Hematopoietic multipotent progenitor cell treated with erythropoietin and hydrocortisone succinate and interleukin-3 and kit ligand, for 6 days (in vitro differentiated cells): ENCODE data around the gene SPAG9.
"Not testable (repeated sequence)": the region's sequence is repeated elsewhere in the genome, so short reads cannot be mapped to it uniquely, and the experiment has no call there.

Source experiments
- DNase-seq: peaks from one replicate; pipeline ENCODE4 v3.0.0-alpha.2; 2015

The SPAG9 gene

DNA sequence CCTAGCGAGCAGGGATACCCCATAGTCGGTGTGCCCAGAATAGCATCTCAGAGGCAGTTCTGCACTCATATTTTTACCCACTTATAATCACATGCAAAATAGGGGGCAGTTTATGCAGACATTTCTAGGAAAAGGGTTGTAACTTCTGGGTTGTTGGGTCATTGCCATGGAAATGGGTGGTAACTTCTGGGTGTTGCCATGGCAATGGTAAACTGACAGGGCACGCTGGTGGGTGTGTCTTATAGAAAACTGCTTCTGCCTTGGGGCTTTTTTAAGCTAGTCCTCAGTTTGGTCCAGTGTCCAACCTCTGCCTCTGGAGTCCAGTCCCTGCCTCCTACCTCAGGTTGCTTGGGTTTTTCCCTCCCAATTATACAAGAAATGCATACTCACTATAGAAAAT, 7.4 kb upstream of the SPAG9 start:
- DNase-seq = peak; percentile 90

DNA sequence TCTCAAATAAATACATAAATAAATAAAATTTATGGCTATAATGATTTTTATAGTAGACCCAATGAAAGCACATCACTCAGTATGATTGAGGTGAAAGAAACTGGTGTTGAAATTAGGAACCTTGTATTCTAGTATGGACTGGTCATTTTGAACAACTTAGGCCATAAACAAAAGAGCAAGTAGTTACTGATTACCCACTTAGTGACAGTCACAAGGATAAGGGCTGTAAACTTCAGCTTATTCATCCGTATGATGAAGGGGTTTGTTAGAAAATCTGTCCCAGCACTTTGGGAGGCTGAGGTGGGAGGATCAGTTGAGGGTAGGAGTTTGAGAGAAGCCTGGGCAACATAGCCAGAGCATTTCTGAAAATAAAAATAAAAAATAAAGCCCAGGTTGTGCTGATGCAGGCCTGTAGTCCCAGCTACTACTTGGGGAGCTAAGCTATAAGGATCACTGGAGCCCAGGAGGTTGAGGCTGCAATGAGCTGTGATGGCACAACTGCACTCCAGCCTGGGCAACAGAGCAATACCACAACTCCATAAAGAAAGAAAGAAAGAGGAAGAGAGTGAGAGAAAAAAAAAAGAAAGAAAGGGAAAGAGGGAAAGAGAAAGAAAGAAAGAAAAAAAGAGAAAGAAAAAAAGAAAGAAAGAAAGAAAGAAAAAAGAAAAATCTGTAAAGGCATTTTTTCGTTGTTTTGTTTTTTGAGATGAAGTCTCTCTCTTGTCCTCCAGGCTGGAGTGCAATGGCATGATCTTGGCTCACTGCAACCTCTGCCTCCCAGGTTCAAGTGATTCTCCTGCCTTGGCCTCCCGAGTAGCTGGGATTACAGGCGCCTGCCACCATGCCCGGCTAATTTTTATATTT, 4.2 kb upstream of the SPAG9 start:
- no peak for DNase-seq

DNA sequence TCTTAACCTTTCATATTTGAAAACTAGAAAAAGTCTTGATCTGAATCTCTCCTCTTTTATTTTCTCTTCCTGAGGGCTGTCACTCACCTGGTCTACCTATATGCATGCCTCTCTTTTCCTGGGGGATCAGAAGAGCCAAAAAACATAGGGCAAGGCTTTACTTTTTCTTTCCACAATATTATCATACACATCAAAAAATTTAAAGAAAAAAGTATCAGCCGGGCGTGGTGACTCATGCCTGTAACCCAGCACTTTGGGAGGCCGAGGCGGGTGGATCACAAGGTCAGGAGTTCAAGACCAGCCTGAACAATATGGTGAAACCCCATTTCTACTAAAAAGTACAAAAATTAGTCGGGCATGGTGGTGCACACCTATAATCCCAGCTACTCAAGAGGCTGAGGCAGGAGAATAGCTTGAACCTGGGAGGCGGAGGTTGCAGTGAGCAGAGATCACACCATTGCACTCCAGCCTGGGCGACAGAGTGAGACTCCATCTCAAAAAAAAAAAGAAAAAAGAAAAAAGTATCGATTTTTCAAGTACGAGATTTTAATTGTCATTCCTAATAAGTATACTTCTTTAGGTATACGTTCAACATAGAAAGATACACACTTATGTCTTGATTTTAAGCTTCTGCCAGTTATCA, 1.9 kb upstream of the SPAG9 start:
- not testable (repeated sequence) for DNase-seq

DNA sequence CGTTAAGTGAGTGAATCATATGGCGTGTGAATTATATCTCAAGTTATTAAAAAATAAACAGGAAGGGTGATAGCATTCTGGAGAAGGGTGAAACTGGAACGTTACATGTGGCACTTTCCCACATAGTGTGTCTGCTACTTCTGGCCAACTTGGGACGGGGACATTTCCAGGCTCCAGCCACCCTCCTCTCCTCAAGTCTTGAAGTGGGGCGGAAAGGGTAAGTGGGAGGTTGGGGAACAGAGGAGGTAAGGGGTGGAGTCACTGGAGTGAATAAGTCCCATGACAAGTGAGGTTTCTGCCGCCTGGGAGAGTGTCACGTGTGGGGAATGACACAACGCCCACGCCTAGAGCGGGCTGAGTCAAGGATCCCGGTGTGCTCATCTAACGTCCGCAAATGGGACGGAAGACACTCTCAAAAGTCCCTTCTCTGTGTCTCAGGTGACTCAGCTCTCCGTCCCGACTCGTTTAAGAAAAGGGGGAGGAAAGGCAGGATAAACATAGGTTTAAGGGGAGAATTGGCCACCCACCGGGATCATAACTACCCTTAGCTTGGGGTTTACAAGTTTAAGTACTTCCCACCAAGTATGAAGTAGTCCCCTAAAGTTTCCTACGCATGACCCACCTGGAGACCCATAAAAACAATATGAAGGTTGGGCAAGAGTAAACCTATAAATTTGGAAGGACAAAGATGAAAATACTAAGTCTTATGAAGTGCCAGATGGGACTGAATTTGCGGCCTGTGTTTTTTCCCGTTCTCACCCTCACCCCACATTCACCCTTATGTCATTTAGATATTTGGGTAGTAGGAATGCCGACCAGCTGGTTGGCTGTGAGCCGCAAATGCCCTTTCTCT, 1.2 kb upstream of the SPAG9 start:
- peak; percentile 97 for DNase-seq

DNA sequence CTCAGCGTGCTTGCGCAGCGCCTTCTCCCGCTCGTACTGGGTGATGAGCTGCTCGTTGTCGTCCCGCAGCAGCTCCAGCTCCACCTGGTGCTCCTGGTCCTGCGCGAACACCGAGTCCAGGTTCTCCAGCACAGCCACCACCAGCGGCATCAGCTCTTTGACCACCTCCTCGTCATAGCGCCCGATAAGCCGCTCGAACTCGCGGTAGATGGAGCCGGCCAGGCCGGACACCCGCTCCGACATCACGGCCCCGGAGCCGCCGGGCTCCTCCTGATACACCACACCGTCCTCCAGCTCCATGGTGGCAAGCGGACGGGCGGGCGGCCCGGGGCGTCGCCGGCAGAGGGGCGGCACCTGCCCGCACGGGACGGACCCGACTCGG, 320 bp downstream of the SPAG9 start:
- DNase-seq = no peak

DNA sequence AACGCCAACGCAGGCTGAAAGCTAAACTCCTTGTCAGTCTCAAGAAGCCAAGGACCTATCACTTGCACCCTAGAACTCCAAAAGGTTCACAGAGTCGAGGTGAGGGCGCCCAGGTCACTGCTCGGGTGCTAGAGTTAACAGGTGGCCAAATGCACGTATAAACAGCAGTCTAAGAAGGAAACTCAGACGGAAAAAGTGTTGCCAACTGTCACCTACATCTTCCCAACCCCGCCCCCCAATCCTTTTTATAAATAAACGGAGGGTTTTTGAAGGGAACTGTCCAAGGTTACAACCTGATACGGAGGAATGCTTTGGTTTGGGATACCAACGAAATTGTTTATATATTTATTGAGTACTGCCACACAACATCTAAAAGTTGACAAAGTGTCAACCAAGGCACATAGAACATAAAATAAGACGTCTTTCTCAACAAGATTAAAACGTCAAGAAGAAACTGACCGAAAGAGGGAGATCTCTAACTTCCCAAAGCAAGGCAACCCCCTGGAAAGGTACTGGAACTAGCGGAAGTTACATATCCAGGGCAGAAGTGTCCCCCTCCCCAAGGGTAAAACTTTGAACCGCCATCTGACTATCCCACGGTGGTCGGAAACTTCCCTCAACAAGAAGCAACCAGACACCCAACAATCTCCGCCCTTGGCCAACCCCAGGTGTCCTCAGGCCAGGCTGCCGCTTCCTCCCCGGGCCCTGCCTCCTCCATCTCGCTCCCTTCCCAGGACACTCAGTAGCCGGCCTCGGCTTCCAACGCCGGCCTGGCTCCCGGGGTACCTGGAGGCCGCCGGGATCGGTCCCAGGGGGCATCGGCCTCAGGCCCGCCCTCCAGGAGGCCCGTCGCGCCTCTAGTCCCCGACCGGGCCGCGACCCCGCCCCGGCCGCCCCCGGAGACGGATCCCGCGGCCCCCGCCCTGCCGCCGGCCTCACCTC, 982 bp downstream of the SPAG9 start:
- DNase-seq = peak; percentile 71

DNA sequence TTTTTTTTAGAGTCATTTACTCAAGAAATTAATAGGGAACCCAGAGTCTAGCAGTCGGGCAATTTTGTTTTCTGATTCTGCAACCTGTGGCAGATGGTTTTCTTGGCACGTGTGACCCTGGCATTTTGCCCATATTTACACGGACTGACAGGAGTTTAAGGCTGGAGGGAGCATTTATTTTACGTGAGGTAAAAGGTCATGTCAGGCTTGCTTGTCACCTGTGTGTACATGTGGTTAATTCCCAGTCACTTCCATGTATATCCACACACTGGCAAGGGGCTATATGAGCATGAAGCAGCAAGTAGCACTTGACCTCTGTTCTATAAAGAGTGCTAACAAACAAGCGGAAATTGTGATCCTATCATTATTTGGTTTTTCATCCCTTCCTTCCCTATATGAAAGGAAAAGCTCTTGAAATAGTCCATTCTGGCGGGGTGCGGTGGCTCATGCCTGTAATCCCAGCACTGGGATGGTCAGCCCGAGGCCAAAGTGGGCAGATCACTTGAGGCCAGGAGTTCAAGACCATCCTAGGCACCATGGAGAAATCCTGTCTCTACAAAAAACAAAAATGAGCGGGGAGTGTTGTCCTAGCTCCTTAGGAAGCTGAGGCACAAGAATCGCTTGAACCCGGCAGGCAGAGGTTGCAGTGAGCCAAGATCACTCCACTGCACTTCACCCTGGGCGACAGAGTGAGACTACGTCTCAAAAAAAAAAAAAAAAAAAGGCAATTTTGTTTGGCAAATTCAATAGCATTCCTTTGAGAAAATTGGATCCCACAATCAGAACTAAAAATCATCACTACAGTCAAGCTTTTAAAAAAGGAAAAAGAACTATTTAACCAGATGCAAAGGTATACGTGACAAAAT, 2.1 kb downstream of the SPAG9 start:
- peak; percentile 74 for DNase-seq

DNA sequence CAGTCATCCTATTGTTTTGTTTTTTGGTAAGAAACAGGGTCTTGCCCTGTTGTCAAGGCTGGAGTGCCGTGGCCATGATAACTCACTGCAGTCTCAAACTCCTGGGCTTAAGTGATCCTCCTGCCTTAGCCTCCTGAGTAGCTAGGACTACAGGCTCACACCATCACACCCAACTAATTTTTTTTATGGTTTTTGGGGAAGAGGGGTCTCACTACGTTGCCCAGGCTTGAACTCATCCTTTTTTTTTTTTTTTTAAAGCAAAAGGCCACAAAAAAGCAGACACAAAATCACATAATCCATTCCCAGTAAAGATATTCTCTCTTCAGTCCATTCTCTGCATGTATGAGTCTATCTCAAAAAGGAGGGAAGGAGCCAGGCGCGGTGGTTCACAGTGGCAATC, 5.5 kb downstream of the SPAG9 start:
- no peak for DNase-seq

DNA sequence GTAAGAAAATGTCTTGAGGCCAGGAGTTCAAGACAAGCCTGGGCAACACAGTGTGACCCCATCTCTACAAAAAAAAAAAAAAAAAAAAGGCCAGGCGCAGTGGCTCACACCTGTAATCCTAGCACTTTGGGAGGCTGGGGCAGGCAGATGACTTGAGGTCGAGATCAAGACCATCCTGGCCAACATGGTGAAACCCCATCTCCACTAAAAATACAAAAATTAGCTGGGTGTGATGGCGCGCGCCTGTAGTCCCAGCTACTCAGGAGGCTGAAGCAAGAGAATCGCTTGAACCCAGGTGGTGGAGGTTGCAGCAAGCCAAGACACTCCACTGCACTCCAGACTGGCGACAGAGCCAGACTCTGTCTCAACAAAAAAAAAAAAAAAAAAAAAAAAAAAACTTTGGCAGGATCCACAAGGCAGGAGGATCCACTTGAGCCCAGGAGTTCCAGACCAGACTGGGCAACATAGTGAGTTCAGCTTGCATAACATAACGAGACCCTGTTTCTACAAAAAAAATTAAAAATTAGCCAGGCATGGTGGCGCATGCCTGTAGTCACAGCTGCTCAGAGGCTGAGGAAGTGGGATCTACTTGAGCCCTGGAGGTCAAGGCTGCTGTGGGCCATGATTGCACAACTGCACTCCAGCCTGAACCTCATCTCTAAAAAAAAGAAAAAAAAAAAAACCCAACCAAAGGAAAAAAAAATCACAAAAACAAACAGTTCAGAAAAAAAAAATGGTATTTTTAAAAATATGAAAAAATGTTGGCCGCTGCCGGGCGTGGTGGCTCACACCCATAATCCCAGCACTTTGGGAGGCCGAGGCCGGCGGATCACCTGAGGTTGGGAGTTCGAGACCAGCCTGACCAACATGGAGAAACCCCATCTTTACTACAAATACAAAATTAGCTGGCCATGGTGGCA, 8.1 kb downstream of the SPAG9 start:
- DNase-seq = peak; percentile 55

DNA sequence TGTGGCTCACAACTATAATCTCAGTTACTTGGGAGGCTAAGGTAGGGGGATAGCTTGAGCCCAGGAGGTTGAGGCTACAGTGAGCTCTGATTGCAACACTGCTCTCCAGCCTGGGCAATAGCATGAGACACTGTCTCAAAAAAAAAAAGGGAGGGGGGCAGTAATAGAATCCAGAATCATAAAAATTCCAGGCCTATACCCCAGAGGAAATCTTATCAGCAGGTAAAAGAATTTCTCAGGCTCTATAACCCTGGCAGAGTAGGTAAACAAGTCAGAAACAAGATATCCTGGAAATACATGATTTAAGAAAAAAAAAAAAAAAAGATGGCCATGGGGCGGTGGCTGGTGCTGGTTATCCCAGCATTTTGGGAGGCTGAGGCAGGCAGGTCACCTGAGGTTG, 12.9 kb downstream of the SPAG9 start:
- no peak for DNase-seq

DNA sequence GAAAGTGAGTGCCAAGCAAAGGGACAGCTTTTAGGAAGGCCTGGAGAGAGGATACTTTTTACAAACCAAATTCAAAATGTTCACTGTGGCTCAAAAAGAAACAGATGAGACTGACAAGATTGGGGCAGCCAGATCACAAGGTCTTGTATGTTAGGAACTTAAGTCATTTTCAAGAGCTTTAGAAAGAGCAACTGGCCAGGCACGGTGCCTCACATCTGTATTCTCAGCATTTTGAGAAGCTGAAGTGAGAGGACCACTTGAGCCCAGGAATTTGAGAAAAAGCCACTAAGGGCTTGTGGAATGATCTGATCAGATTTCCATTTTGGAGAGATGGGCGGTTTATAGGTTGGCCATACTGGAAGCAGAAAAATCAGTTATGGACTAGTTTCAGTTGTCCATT, 17.2 kb downstream of the SPAG9 start:
- DNase-seq = no peak

DNA sequence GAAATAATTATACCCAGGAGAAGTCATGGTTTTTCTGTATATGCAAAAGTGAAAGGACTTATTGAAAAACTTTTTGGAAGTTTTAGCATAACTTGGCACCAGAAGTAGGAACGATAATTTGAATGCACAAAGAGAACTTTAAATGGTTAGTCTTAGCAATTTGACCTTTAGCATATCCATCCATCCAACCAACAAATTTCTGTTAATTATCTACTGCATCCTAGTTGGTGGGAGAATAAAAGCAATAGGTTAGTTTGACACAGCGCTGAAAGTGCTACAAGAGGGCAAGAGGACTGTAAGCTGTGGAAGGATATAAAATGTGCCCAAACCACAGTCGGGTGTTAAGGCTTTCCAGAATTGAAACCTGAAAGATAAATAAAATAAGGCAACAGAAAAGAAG, 17.6 kb downstream of the SPAG9 start:
- DNase-seq = no peak

DNA sequence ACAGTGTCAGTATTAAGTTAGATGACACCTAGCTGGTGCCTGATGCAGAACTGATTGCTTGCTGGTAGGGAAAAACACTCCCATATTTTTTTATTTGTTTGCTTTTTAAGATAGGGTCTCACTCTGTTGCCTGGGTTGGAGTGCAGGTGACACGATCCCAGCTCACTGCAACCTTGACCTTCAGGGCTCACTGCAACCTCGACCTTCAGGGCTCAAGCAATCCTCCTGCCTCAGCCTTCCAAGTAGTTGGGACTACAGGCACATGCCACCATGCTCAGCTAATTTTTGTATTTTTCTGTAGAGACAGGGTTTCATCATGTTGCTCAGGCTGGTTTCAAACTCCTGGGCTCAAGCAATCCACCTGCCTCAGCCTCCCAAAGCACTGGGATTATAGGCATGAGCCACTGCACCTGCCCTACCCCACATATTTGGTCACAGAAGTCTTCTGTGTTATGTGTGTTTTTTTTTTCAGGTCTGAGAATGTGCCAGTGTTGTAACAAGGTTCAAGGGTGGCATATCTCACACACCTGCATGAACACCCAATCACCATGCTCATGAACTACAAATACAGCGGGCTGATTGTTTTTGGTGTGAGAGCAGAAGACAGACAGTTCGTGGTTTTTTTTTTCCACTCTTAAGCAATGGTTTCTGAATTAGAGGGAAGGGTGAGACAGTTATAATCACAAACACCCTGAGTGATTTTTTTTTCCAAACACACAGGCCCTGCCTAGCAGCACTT, 22.8 kb downstream of the SPAG9 start:
- DNase-seq = peak; percentile 37

DNA sequence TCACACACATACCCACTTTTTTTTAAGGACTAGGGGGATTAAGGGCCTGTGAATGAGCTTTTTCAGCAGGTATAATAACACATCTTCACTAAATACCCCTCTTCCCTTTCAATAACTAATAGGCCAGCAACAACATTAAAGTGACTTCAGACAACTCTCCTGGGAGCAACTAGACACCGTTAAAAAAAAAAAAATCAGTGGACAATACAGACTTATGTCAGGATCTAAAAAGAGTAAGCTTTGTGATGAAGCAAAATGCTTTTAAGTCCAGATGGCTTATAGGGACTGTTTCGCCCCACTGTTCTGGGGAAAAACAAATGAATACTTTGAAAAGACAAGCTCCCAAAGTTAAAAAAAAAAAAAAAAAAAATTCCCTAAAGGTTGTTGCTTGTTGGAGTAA, 29.0 kb downstream of the SPAG9 start:
- no peak for DNase-seq

DNA sequence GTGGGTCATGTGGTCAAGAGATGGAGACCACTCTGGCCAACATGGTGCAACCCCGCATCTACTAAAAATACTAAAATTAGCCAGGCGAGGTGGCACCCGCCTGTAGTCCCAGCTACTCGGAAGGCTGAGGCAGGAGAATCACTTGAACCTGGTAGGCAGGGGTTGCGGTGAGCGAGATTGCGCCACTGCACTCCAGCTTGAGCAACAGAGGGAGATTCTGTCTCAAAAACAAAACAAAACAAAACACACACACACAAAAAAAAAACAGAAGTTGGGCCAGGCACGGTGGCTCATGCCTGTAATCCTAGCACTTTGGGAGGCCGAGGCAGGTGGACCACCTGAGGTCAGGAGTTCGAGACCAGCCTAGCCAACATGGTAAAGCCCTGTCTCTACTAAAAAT, 31.8 kb downstream of the SPAG9 start:
- DNase-seq = not testable (repeated sequence)

DNA sequence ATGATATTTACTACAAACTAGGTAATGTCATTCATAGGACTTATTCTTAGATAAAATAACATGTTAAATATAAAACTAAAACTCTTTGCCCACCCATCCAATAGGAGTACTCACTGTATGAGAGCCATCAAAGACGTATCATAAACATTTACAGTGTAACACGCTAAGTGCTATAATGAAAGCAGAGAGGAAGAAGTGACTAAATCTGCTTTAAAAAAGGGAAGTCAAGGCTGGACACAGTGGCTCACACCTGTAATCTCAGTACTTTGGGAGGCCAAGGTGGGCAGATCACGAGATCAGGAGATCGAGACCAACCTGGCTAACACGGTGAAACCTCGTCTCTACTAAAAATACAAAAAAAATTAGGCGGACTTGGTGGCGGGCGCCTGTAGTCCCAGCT, 32.4 kb downstream of the SPAG9 start:
- no peak for DNase-seq

DNA sequence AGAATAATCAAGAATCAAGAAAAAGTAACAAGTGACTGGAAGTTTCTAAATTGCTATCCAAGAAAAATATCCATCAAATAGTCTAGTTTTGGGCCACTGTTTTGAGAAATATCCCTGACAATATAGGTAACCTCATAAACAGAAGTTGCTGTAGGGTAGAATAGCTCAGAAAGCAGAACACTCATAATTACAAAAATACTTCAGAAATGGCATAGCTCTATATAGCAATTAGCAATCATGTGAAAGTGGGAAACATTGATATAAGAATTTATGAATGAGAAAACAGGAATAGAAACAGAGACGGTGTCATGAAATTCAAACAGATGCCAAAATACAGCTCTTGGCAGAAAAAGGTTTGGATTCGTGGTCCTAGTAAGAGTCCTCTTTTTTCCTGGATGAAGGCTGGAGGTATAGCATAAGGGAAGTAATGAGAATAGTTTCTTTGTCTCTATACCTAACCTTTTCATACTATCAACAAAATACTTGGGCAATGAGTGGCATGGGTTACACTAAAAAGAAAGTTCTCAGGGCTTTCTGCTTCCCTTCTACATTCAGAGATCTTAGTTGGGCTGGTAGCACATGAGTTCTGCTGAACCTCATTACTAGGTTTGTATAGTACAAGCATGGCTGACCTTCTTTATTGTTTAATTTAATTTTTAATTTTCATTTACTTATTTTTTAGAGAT, 33.5 kb downstream of the SPAG9 start:
- DNase-seq = no peak

DNA sequence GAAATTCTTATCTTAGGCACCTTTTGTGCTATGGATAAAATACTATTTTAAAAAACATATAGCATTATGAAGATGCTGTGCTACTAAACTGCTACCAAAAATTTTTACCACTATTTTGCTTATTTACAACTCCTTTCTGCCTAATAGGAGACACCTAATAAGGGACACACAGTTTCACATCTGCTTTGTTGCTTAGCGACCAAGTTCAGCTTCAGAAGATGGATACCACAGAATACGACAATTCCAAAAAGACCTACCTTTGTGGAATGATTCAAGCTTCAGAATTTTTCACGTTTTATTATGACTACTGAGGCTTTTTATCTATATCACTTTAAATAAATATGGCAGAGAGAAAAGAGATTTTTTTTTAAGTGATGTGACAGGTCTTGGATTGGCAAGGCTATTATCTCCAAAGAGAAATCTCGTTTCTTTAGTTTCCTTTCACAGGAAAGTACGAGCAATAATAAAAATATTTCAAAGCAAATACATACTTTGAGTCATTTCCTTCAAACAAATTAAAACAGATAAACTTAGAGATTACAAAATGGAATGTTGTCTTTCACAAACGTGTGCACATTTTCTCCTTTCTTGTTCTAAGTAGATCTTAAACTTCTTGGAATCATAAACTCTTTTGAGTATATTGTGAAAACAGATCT, 35.4 kb downstream of the SPAG9 start:
- DNase-seq = no peak
